Right cardiac atrium (tissue), 5 donors: ENCODE results near the gene C19orf25. TPM values are rescaled to one million over a fixed set of nuclear protein-coding genes. Genes with fewer than 3 reads are reported as not detected.

ENCODE experiments used
- polyA plus RNA-seq: library from polyadenylated mRNA; stranded (reverse); fragments of 200-250 nt; gene quantifications from one replicate; pipeline ENCODE4 v1.2.3, GENCODE V29; 2013
- total RNA-seq, 4 donors: library from RNA; stranded (reverse); fragmentation: NEBNext Ultra II Directional; extraction: Animal tissue kit (Norgen Biotek cat#: 25700); gene quantifications; one replicate each; pipeline ENCODE4 v1.2.1, GENCODE V29; 2021
- donor health status: healthy with polysubstance abuse.
- donor health status: DM: no; HTN: yes; CAD: no.
- donor health status: DM: no; HTN: no; CAD: no.
- donor health status: DM: no; HTN: yes; CAD: no; lungs with severe emphysema.
- donor health status: DM: yes; HTN: yes; CAD: no.

The C19orf25 gene
- total and polyA plus RNA-seq, 5 donors: 14.4 to 23.6 (median 18.2) TPM

Other genes starting within 250 kb of the C19orf25 start
- gene CBARP, start 241.2 kb downstream of the C19orf25 start, total RNA-seq: 1 to 10 TPM in 3 of 4 donors, under 1 TPM in 1; 0.89 to 2.2 (median 1.5) TPM
- 0.97 TPM for gene CBARP, start 241.2 kb downstream of the C19orf25 start, polyA plus RNA-seq
- 100 to 1,000 TPM; 490 to 706 (median 622) TPM for gene ATP5F1D, start 237.5 kb downstream of the C19orf25 start, total RNA-seq
- gene ATP5F1D, start 237.5 kb downstream of the C19orf25 start, polyA plus RNA-seq: 660 TPM
- 100 to 1,000 TPM in 1 of 4 donors, 10 to 100 TPM in 3; 50.2 to 123 (median 62.4) TPM for gene MIDN, start 230.6 kb downstream of the C19orf25 start, total RNA-seq
- 45.6 TPM for gene MIDN, start 230.6 kb downstream of the C19orf25 start, polyA plus RNA-seq
- 100 to 1,000 TPM; 288 to 417 (median 333) TPM for gene CIRBP, start 209.9 kb downstream of the C19orf25 start, total RNA-seq
- gene CIRBP, start 209.9 kb downstream of the C19orf25 start, polyA plus RNA-seq: 370 TPM
- 10 to 100 TPM; 15.9 to 18.1 (median 17.0) TPM for gene FAM174C, start 203.7 kb downstream of the C19orf25 start, total RNA-seq
- 25.3 TPM for gene FAM174C, start 203.7 kb downstream of the C19orf25 start, polyA plus RNA-seq
- not detected for gene EFNA2, start 193.3 kb downstream of the C19orf25 start, total RNA-seq
- gene EFNA2, start 193.3 kb downstream of the C19orf25 start, polyA plus RNA-seq: not detected
- gene NDUFS7, start 95.3 kb downstream of the C19orf25 start, total RNA-seq: 100 to 1,000 TPM; 209 to 294 (median 259) TPM
- gene NDUFS7, start 95.3 kb downstream of the C19orf25 start, polyA plus RNA-seq: 437 TPM
- gene GAMT, start 77.7 kb downstream of the C19orf25 start, total RNA-seq: 10 to 100 TPM; 49.2 to 76.2 (median 66.4) TPM
- 124 TPM for gene GAMT, start 77.7 kb downstream of the C19orf25 start, polyA plus RNA-seq
- gene DAZAP1, start 71.6 kb downstream of the C19orf25 start, total RNA-seq: 10 to 100 TPM; 78.7 to 92.1 (median 85.0) TPM
- 65.3 TPM for gene DAZAP1, start 71.6 kb downstream of the C19orf25 start, polyA plus RNA-seq
- 100 to 1,000 TPM; 635 to 772 (median 696) TPM for gene RPS15, start 40.8 kb downstream of the C19orf25 start, total RNA-seq
- 1,857 TPM for gene RPS15, start 40.8 kb downstream of the C19orf25 start, polyA plus RNA-seq
- gene APC2, start 29.1 kb downstream of the C19orf25 start, total RNA-seq: under 1 TPM; 0.45 to 0.88 (median 0.68) TPM
- gene APC2, start 29.1 kb downstream of the C19orf25 start, polyA plus RNA-seq: 0.61 TPM
- 1 to 10 TPM in 3 of 4 donors, under 1 TPM in 1; 0.33 to 2.4 (median 1.4) TPM for gene PCSK4, start 11.1 kb upstream of the C19orf25 start, total RNA-seq
- gene PCSK4, start 11.1 kb upstream of the C19orf25 start, polyA plus RNA-seq: 1.7 TPM
- gene REEP6, start 12.0 kb upstream of the C19orf25 start, total RNA-seq: 1 to 10 TPM; 1.1 to 1.8 (median 1.4) TPM
- 7.5 TPM for gene REEP6, start 12.0 kb upstream of the C19orf25 start, polyA plus RNA-seq
- gene ADAMTSL5, start 33.8 kb upstream of the C19orf25 start, total RNA-seq: 10 to 100 TPM; 13.6 to 23.7 (median 19.7) TPM
- 10.9 TPM for gene ADAMTSL5, start 33.8 kb upstream of the C19orf25 start, polyA plus RNA-seq
- gene PLK5, start 44.9 kb upstream of the C19orf25 start, total RNA-seq: not detected
- 0.11 TPM for gene PLK5, start 44.9 kb upstream of the C19orf25 start, polyA plus RNA-seq
- 10 to 100 TPM in 3 of 4 donors, 1 to 10 TPM in 1; 9.5 to 12.4 (median 11.7) TPM for gene MEX3D, start 89.1 kb upstream of the C19orf25 start, total RNA-seq
- gene MEX3D, start 89.1 kb upstream of the C19orf25 start, polyA plus RNA-seq: 4.4 TPM
- 10 to 100 TPM; 45.8 to 63.0 (median 58.9) TPM for gene MBD3, start 113.7 kb upstream of the C19orf25 start, total RNA-seq
- 96.2 TPM for gene MBD3, start 113.7 kb upstream of the C19orf25 start, polyA plus RNA-seq
- gene UQCR11, start 126.2 kb upstream of the C19orf25 start, total RNA-seq: 100 to 1,000 TPM; 639 to 958 (median 854) TPM
- gene UQCR11, start 126.2 kb upstream of the C19orf25 start, polyA plus RNA-seq: 472 TPM
- 10 to 100 TPM; 20.1 to 23.6 (median 22.4) TPM for gene TCF3, start 173.4 kb upstream of the C19orf25 start, total RNA-seq
- 15.3 TPM for gene TCF3, start 173.4 kb upstream of the C19orf25 start, polyA plus RNA-seq